T47D (cell line): ENCODE results near the gene DPPA5.
"Not testable (repeated sequence)": the region's sequence is repeated elsewhere in the genome, so short reads cannot be mapped to it uniquely, and the experiment has no call there.

Source experiments
- DNase-seq, 2 experiments: peaks; one replicate each; pipeline versions ENCODE4 v3.0.0 to v3.0.0-alpha.2; 2011 to 2012; ENCODE audit warnings: low read depth in 1 of 2, low spot score in 1 of 2
- JUND ChIP-seq: IDR thresholded peaks from 2 replicates; pipeline ENCODE4 v1.6.1; 2012; ENCODE audit warnings: low read depth
- in situ Hi-C: cut with HindIII; loops from 2 replicates; pipeline ENCODE4 v1.10.0; 2016; ENCODE audit warnings: low sequenced_read_pairs, low pct_unique_long_range_greater_than_20kb

The DPPA5 gene

DNA sequence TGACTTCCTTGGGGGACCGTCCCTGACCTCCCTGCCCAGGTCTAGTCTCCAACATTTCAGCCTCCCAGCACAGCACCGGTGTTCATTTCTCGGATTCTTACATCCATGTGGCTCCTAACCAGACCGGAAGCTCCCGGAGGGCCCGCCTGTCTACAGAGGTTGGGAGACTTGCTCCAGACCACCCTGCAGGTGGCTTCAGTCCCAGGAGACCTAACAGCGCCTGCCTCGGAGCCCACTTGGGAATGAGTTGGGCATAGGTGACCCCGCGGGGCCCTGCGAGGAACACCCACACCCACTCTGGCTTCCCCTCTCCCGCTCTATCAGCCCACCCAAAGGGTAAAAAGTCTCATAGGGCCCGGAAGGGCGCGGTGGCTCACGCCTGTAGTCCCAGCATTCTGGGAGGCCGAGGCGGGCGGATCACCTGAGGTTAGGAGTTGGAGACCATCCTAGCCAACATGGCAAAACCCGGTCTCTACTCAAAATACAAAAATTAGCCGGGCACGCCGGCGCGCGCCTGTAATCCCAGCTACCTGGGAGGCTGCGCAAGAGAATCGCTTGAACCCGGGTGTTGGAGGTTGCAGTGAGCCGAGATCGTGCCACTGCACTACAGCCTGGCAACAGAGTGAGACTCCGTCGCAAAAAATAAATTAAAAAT is 5.4 kb downstream of the DPPA5 start:
- DNase-seq: no peak
- no peak for TF ChIP-seq JUND
- in situ Hi-C loops: no loop called here

DNA sequence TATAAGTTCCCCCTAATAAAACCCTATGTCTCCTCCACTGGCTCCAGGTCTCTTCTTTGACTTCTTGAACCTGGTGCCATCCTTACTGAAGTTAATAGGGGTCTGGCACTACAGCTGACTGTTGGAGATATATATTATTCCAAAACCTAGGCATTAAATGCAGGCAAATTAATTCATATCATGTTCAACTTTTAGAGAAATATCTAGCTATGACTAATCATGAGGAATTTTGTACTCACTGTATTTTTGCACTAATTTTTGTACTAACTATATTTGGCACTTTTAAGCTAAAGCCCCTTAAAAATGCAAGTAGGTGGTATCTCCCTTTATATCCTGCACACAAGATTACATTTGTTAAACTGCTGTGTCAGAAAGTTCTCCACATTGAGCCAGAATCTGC is 10.9 kb downstream of the DPPA5 start:
- in situ Hi-C loops: no loop called here
- no peak for DNase-seq
- TF ChIP-seq JUND: no peak

DNA sequence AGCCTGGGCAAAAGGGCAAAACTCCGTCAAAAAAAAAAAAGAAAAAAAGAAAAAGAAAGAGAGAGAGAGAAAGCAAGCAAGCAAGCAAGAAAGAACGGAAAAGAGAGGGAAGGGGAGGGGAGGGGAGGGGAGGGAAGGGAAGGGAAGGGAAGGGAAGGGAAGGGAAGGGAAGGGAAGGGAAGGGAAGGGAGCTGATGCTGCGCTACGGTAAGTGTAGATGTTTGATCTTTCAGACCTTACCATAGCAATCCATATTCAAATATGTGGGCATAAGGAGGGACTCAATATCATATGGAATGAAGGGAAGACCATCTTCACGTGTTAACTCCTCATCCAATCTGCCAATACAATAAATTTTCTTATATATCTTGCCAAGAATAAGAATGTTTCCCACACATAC is 11.9 kb downstream of the DPPA5 start:
- no peak for DNase-seq
- TF ChIP-seq JUND: no peak
- in situ Hi-C loops: no loop called here

DNA sequence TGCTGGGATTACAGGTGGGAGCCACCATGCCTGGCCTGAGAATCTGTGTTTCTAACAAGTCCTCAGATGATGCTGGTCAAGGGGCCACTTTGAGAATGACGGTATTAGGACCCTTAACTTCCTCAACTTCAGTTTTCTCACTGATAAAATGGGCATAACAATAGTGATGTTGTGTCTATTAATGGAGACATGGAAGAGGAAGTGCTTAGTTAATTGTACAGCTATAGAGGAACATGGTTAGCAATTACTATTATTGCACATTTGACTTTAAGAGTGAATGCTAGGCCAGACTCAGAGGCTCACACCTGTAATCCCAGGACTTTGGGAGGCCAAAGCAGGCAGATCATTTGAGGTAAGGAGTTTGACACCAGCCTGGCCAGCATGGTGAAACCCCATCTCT is 12.7 kb downstream of the DPPA5 start:
- DNase-seq: no peak
- in situ Hi-C loops: no loop called here
- TF ChIP-seq JUND: no peak

DNA sequence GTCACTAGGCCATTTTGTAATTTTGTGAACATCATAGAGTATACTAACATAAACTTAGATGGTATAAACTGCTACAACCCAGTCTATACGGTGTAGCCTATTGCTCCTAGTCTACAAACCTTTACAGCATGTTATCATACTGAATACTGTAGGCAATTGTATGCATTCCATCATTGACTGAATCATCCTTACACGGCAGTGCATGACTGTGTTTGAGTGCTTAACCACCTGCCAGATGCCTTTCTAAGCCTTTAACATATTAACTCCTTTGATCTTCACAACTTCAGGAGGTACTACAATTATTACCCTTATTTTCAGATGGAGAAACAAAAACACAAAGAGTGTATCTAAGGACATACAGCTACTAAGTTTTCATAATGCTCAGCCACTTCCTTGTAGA is 14.0 kb downstream of the DPPA5 start:
- DNase-seq: no peak
- no peak for TF ChIP-seq JUND
- in situ Hi-C loops: no loop called here

DNA sequence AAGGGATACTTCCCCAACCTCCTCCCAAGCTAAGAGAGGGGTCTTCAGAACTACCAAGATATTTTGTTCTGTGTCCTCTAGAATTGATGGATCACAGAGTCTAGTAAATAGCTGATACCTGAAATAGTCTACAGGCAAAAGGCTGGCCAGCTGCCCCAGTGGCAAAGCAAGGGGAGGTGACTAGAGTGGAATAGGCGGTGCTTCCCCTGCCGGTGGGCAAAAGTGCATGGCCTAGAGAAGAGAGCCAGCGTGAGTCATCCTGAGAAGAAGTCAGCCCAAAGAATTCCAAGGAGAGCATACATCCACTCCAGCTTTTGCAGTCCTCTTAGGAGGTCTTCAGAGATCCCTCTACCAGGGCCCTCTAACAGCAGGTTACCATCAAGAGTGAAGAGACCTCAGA is 14.7 kb downstream of the DPPA5 start:
- TF ChIP-seq JUND: no peak
- in situ Hi-C loops: no loop called here
- no peak for DNase-seq

DNA sequence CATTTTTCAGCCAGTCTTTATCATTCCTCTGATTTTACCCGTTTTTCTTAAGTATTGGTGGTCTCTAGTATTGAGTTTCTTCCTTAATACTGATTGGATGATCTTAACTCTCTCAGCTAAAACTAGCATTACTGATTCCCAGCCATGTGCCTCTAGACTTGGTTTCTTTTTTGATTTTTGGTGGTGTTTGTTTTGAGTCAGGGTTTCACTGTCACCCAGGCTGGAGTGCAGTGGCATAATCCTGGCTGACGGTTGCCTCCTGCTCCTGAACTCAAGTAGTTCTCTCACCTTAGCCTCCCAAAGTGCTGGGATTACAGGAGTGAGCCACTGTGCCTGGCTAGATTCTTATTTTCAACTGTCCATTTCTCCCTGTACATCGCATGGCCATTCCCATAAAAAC is 24.9 kb downstream of the DPPA5 start:
- in situ Hi-C loops: no loop called here
- TF ChIP-seq JUND: no peak
- no peak for DNase-seq

DNA sequence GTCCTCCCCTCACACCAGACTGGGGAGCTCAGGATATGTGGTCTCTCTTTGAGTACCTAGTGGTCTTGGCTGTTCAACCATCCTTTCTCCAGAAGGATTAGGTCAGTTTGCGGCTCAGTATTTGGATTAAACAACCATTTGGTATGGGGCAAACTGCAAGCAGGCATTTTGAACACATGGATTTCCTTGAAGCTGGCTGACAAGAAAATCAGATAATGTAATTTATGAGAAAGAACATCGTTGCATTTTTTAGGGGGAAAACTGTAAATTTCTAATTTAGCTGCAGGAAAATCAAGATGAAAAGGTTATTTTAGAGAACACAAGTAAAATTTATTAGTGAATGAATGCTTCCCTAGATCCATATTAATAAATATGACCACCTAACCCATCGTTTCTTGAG is 25.3 kb downstream of the DPPA5 start:
- no peak for TF ChIP-seq JUND
- in situ Hi-C loops: no loop called here
- no peak for DNase-seq

DNA sequence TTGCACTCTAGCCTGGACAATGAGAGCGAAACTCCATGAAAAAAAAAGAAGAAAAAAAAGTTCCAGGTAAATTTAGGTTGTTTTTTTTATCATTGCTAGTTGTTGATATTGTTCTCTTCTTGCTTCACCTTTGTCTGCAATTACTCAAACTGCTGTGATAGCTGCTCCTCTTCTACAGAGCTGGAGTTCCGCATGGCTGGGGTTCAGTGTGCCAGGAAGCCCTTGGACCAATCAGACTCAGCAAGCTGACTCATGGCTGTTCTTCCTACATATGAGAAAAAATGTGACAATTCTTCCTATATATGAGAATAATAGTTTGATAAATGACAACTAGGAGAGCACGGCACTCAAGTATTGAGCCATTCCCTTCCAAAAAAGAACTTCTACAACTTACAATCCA is 28.4 kb downstream of the DPPA5 start:
- in situ Hi-C loops: no loop called here
- TF ChIP-seq JUND: no peak
- no peak for DNase-seq

DNA sequence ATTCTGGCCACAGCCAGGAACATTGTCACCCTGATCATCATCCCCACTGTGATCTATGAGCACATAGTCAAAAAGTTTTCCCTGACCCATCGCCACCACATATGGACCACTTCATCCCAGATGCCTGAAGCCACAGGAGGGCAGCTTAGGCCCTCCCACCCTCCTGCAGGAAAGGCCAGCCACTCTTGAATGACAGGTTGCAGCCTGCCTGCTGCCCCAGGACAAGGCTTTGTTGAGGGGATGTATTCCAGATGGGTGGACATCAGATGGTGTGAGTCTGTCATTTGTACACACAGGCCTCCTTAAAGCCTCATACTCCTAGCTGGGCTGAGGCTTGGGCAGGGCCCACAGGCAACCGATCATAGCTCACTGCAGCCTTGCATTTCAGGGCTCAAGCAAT is 30.8 kb downstream of the DPPA5 start:
- TF ChIP-seq JUND: no peak
- no peak for DNase-seq
- in situ Hi-C loops: no loop called here

DNA sequence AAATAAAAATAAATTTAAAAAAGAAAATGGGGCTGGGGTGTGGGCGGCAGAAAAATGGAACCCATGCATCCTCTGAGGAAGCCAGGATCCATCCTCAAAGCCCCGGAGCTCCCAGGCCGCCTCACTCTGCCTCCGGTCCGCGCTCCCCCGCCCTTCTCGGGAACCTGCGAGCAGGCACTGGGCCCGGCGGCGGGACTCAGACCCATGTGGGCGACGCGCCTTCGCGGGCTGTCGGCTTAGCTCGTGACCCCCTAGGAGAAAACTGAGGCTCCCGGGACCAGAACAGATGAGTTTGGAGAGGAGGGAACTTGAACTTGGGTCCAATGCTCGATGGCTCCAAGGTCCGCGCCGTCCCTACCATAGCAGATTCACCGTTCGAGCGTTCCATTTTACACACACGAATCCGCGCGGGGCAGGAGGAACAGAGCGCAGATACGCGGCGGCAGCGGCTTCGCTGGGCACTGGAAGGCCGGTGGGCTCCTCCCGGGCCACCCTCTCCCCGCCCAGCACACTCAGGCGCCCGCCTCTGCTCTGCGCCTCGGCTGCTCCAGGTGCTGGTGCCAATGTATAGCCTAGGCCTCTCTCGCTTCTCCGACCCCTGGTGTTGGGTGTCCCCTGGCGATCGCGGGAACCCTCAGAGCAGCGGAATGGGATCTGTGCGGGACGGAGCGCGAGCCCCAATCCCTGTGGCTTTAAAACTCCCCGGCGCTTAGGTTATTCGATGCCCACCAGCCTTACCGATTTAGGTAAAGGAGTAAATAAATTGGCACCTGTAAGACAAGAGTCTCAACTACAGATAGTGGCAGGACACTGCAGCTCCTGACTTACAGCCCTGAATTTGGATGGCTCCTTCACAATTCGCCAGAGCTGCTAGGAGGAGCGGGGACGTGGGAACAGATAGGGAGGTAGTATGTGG is 39.2 kb downstream of the DPPA5 start:
- in situ Hi-C loops: no loop called here
- TF ChIP-seq JUND: no peak
- DNase-seq: no peak

DNA sequence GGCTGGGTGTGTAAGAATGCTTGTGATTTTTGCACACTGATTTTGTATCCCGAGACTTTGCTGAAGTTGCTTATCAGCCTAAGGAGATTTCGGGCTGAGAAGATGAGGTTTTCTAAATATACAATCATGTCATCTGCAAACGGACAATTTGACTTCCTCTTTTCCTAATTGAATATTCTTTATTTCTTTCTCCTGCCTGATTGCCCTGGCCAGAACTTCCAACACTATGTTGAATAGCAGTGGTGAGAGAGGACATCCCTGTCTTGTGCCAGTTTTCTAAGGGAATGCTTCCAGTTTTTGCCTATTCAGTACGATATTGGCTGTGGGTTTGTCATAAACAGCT is 43.6 kb downstream of the DPPA5 start:
- DNase-seq, in situ Hi-C loops: not testable (repeated sequence)

DNA sequence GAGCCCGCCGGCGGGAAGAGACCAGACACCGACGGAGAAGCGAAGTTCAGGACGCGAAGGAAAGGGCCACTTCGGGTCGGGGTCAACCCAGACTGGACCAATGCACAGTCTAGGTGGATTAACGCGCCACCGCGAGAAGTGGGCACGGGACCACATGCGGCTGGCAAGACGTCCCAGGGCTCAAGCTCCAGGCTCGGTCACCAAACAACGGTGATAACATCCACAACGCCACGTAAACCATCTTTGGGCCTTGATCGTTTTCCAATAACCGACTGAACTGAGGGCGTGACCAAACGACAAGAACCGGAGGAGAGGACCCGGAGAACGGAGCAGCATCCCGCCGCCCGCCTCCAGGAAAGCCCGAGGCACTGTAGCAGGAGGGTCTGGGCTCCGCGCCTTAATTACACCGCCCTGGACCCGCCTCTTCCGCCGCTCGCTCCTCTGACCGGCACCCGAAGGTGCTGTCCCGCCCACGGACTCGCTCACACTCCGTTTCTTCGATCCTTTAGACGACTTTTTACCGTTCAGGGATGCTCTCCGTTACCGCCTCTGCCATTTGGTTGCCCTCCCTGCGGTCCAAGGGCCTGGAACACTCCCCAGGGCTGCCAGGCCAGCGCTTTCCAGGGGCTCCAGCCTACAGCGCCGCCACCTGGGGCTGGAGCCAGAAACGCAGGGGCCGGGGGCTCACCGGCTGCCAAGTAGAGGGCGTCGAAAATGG is 44.1 kb downstream of the DPPA5 start:
- TF ChIP-seq JUND: no peak
- in situ Hi-C loops: no loop called here
- peak; percentile 34 to 36 for DNase-seq

DNA sequence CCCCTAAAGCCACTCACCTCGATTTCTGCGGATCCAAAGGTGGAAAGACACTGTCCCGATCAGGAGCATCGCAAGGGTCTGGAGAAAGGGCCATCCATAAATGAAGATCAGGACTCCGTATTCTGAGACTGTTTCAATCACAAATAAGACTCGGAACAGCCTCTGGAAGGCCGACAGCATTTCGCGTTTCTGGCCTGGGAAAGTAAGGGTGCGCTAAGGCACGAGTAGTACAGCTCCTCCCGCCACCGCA is 44.6 kb downstream of the DPPA5 start:
- DNase-seq: no peak
- TF ChIP-seq JUND: no peak
- in situ Hi-C loops: no loop called here
